AG09309 (cell line): Measurements from ENCODE around the gene IMP4.

Source experiments
- DNase-seq: peaks from one replicate; pipeline ENCODE4 v3.0.0-alpha.2; 2010; ENCODE audit warnings: low read depth
- H3K4me3 ChIP-seq: 2 replicates; pipeline ENCODE4 v1.5.1; 2011; ENCODE audit warnings: mild to moderate bottlenecking, low read depth, low read length, moderate library complexity; ENCODE audit not compliant: control insufficient read depth
- TF ChIP-seq, protein P1 (sequence below): IDR thresholded peaks from 2 replicates; pipeline ENCODE4 v1.5.1; 2011; ENCODE audit warnings: mild to moderate bottlenecking, low read depth, low read length, inconsistent platforms; ENCODE audit not compliant: insufficient read depth, control insufficient read depth; ENCODE audit errors: missing control alignments

IMP4 gene

DNA sequence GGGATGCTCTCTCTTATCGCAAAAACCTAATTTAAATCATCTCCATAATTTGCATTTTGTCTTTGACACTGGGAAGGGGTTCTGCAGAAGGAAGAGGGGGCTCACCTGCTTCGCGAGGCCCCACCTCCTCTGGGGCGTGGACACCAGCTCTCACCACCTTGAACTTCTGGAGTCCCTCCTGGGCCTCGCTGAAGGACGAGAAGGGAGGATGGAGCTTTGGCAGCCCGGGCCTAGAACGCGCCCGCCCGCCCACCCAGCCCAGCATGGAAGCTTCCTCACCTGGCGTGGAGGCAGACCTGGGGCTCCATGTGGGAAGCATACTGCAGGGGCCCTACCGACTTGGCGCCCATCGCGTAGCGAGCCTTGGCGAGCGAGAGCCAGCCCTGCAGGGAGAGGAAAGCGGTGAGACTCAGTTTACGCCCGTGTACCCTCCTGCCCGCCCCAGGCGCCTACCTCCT is 1.1 kb upstream of the IMP4 start:
- DNase-seq = no peak
- TF ChIP-seq, protein P1, sequence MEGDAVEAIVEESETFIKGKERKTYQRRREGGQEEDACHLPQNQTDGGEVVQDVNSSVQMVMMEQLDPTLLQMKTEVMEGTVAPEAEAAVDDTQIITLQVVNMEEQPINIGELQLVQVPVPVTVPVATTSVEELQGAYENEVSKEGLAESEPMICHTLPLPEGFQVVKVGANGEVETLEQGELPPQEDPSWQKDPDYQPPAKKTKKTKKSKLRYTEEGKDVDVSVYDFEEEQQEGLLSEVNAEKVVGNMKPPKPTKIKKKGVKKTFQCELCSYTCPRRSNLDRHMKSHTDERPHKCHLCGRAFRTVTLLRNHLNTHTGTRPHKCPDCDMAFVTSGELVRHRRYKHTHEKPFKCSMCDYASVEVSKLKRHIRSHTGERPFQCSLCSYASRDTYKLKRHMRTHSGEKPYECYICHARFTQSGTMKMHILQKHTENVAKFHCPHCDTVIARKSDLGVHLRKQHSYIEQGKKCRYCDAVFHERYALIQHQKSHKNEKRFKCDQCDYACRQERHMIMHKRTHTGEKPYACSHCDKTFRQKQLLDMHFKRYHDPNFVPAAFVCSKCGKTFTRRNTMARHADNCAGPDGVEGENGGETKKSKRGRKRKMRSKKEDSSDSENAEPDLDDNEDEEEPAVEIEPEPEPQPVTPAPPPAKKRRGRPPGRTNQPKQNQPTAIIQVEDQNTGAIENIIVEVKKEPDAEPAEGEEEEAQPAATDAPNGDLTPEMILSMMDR = no peak
- peak overlapping the region; percentile 94 for H3K4me3 ChIP-seq

DNA sequence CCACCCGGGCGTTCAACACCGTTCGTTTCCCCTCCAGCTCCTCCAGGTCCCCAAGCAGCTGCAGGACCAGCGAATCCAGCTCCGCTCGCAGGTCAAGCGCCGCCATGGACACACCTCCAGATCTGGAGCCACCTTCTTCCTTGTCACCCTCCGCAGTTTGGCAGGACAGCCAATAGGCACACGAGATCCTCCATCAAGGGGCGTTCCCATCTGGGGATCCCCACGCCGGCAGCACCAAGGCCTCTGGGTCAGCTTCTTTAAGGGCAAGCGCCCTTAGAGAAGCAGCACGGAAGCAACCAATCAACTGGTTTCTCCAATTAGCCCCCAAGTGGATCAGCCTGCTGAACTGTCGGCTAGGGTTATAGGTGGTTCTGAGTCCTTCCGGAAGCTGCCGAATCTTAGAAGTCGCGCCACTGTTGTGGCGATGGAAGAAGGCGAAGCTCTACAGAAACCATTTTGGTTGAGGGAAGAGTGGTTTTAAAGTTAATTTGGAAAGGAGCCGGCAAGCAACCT is 621 bp upstream of the IMP4 start:
- DNase-seq = peak; percentile 75
- TF ChIP-seq, protein P1 = no peak
- H3K4me3 ChIP-seq = peak overlapping the region; percentile 94

DNA sequence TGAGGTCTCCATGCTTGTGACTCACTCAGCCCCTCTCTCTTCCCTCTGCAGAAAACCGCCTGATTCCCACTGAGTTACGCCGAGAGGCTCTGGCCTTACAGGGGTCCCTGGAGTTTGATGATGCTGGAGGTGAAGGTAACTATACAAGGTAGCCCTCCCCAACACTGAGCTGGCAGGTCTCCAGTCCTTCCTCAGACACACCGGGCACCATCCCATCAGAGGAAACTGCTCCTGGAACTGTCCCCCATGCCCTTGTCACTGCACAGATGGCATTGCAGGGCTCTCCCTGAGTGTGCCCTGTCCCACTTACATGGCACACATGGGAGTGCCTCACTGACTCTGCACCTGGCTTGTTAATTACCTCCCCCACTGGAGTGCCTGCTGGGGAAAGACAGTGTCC is 1.9 kb downstream of the IMP4 start:
- H3K4me3 ChIP-seq = no peak overlapping the region
- TF ChIP-seq, protein P1 = no peak
- no peak for DNase-seq

DNA sequence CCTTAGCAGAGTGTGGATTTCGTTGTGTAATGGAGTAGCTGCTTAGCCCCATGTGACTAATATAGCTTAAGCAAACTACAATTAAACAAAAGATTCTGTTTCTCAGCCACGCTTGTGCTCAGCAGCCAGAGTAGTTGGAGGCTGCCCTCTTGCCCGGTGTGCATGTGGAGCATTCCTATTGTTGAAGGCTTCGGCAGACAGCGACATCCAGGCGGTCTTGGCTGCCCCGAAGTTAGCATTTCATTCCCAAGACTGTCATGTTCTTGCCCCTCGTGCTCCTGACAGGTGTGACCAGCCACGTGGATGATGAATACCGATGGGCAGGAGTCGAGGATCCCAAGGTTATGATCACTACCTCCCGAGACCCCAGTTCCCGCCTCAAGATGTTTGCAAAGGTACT is 2.4 kb downstream of the IMP4 start:
- H3K4me3 ChIP-seq = no peak overlapping the region
- no peak for DNase-seq
- TF ChIP-seq, protein P1 = no peak

DNA sequence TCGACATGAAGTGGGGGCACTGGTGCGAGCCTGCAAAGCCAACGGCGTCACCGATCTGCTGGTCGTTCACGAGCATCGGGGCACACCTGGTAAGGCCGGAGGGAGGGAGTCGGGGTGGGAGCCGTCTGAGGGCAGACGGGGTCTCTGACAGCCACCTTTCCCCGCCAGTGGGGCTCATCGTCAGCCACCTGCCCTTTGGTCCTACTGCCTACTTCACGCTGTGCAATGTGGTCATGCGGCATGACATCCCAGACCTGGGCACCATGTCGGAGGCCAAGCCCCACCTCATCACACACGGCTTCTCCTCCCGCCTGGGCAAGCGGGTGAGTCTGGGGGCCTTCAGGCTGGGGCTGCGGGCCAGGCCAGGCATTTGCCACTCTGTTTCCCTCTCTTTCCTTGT is 2.9 kb downstream of the IMP4 start:
- TF ChIP-seq, protein P1 = no peak
- H3K4me3 ChIP-seq = no peak overlapping the region
- DNase-seq = no peak

DNA sequence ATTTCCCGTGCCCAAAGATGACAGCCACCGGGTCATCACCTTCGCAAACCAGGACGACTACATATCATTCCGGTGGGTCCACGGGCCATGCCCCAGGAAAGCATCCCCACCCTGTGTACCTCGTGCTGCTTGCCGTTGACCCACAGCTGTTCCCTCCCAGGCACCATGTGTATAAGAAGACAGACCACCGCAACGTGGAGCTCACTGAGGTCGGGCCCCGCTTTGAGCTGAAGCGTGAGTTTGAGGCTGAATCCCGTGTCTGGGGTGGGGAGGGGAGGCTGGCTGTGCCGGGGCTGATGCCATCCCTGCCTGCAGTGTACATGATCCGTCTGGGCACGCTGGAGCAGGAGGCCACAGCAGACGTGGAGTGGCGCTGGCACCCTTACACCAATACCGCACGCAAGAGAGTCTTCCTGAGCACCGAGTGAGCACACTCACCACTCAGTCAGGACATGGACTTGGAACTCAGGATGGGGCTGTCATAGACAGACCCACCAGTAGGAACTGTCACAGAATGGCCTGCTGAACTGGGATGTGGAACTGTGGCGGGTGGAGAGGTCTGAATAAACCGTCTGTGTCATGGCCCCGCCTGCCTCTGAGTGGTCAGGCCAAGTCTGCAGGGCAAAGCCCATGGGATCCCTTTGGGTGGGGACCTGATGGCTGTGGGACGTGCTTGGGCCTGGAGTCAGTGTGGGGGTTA is 3.5 kb downstream of the IMP4 start:
- no peak overlapping the region for H3K4me3 ChIP-seq
- no peak for DNase-seq
- TF ChIP-seq, protein P1 = no peak
